GM19397 (cell line): Measurements from ENCODE around the gene CSNK1A1.

Experiments used
- ATAC-seq: cut with Tn5 transposase; IDR thresholded peaks from one replicate; pipeline ENCODE4 v1.9.1; 2021; ENCODE audit warnings: mild to moderate bottlenecking, moderate library complexity; ENCODE audit not compliant: unreplicated experiment

CSNK1A1 gene

GRCh38 chr5:149442563-149443182 is 108.6 kb downstream of the CSNK1A1 start:
- ATAC-seq, result no peak
